Peyer's patch (tissue), 4 donors: ENCODE measurements around the gene RABAC1. TPM values are rescaled to one million over a fixed set of nuclear protein-coding genes. Genes with fewer than 3 reads are reported as not detected.
"Not testable (repeated sequence)": the region's sequence is repeated elsewhere in the genome, so short reads cannot be mapped to it uniquely, and the experiment has no call there.

Experiments used
- DNase-seq, 3 donors: peaks; one replicate each; pipeline ENCODE4 v3.0.0-alpha.2; 2017 to 2019
- H3K27ac ChIP-seq, 4 donors: fragments of 200-600 bp; sonication (generic); one replicate each; pipeline ENCODE4 v1.5.1; 2016 to 2019
- H3K27me3 ChIP-seq, 2 donors: fragments of 200-600 bp; sonication (generic); one replicate each; pipeline ENCODE4 v1.5.1; 2019
- H3K36me3 ChIP-seq, 3 donors: fragments of 200-600 bp; sonication (generic); one replicate each; pipeline ENCODE4 v1.5.1; 2016 to 2019
- H3K4me1 ChIP-seq, 4 donors: fragments of 200-600 bp; sonication (generic); one replicate each; pipeline ENCODE4 v1.5.1; 2016 to 2019
- H3K4me3 ChIP-seq, 4 donors: fragments of 200-600 bp; sonication (generic); 1 replicate in 3 of 4; 2 replicates in 1 of 4; pipeline ENCODE4 v1.5.1; 2016 to 2019; ENCODE audit warnings: mild to moderate bottlenecking in 1 of 4
- H3K9me3 ChIP-seq, 4 donors: fragments of 200-600 bp; sonication (generic); one replicate each; pipeline ENCODE4 v1.5.1; 2016 to 2019; ENCODE audit warnings: mild to moderate bottlenecking in 1 of 4
- CTCF ChIP-seq, 6 experiments: fragments of 450-650 bp in 4 of 6; fragments of 200-600 bp in 2 of 6; sonication (generic) in 1 of 6; IDR thresholded peaks; one replicate each; pipeline ENCODE4 v1.5.1; 2017 to 2019; ENCODE audit warnings: antibody characterized with exemption in 6 of 6, mild to moderate bottlenecking in 3 of 6, moderate library complexity in 1 of 6
- POLR2A ChIP-seq, 2 donors: fragments of 450-650 bp; IDR thresholded peaks; one replicate each; pipeline ENCODE4 v1.5.1; 2017; ENCODE audit warnings: antibody characterized with exemption in 2 of 2, mild to moderate bottlenecking in 2 of 2, moderate library complexity in 2 of 2
- total RNA-seq, 4 donors: library from RNA; depleted of rRNA; stranded (reverse); fragments of >200 nt; gene quantifications; one replicate each; pipeline ENCODE4 v1.1.0, GENCODE V29; 2016

Gene RABAC1
- total RNA-seq, 4 donors from 2014 or later = 81.7 to 146 (median 124) TPM

DNA sequence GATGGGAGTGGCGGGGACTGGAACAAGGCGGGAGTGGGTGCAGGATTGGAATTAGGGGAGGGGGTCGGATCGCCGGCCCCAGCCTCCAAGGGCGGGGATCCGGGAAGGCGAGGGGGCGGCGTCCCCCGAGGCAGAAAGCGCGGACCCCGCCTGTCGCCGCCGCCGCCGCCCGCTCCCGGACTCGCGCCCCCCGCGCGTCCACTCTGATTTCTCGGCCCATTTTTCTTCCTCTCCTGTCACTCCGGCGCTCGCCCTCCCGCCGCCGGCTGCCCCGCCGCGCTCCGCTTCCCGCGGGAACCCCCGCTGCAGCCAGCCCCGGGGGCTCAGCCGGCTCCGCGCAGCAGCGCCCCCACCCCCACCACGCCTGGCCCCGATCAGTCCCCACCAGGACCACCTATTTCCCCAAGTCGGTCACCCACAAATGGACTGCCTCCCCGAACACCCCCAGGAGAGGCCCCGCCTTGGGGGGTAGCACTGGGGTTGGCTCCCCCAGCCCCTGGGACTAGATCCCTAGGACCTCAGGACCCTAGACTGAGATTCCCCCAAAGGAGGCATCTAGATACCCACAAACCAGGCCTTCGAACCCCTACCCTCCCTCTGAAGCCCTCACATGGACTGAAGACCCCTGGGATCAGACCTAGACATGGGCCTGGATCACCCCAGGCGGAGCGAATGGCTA, 18.3 kb downstream of the RABAC1 start:
- Histone ChIP-seq H3K9me3 (no peaks in the 10 kb centered on the region), H3K27ac (peak overlapping the region in 3 of 4 donors; percentile 38 to 77 (median 42)), H3K4me3 (peak overlapping the region; percentile 42 to 62 (median 54)), H3K4me1 (peaks cover 0 to 22% (median 12%) of the 10 kb centered on the region in 4 donors), H3K36me3 (no peaks in the 10 kb centered on the region), H3K27me3 (peaks cover 0 to 18% of the 10 kb centered on the region in 2 donors)
- DNase-seq = no peak
- TF ChIP-seq POLR2A (IDR thresholded peaks at IDR 0.05) (no peak), CTCF (IDR thresholded peaks at IDR 0.05) (no peak)

GRCh38 chr19:41939861-41940730, 19.0 kb downstream of the RABAC1 start:
- H3K4me3 ChIP-seq = peak overlapping the region; percentile 42 to 62 (median 54)
- peaks cover 0 to 26% (median 10%) of the 10 kb centered on the region in 4 donors for H3K4me1 ChIP-seq
- no peaks in the 10 kb centered on the region for H3K36me3 ChIP-seq
- H3K9me3 ChIP-seq = no peaks in the 10 kb centered on the region
- no peak for TF ChIP-seq CTCF (IDR thresholded peaks at IDR 0.05)
- TF ChIP-seq POLR2A (IDR thresholded peaks at IDR 0.05) = no peak
- H3K27ac ChIP-seq = peak overlapping the region; percentile 18 to 77 (median 40)
- peaks cover 0 to 22% of the 10 kb centered on the region in 2 donors for H3K27me3 ChIP-seq
- peak; percentile 49 to 78 (median 66) for DNase-seq

GRCh38 chr19:41939209-41939608, 19.9 kb downstream of the RABAC1 start:
- H3K4me1 ChIP-seq = peaks cover 0 to 26% (median 13%) of the 10 kb centered on the region in 4 donors
- H3K9me3 ChIP-seq, H3K4me3 ChIP-seq, DNase-seq, H3K36me3 ChIP-seq, H3K27ac ChIP-seq: not testable (repeated sequence)
- peaks cover 0 to 22% of the 10 kb centered on the region in 2 donors for H3K27me3 ChIP-seq

DNA sequence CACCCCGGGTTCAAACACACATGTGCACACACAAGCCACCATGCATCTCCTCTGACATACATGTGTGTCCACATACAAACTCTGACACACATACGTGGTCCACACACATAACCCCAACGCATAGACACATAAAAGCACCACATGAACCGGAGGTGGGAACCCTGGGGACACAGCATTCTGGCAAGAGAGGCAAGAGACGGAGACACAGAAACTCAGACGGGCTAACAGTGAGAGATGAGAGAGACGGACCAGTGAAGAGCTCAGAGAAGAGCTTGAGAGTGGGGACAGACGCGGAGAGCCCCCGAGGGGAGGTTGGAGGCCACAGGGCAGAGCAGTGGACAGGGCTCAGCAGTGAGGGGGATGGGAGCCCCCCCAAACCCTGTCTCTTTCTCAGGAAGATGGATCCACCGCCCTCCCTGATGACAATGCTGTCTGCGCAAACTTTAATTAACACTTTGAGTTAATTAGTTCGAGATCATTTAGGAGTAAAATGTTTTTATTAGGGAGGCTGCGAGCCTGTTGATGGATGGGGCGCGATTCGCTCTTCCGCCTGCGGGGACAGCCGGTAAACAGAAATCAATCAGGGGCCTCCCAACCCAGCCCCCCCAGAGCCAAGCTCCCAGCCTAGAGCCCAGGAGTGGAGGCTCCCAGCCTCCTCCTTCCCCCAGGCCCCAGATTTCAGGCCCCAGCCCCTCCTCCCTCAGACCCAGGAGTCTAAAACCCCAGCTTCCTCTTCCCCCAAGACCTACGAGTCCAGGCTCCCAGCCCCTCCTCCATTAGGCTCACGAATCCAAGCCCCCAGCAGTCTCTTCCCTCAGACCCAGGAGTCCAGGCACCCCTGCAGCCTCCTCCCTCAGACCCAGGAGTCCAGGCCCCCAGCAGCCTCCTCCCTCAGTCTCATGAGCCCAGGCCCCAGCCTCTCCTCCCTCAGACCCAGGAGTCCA, 21.3 kb downstream of the RABAC1 start:
- H3K4me1 ChIP-seq = peaks cover 0 to 29% (median 13%) of the 10 kb centered on the region in 4 donors
- no peak for DNase-seq
- peak overlapping the region in 1 of 4 donors; percentile 65 for H3K27ac ChIP-seq
- H3K36me3 ChIP-seq = no peaks in the 10 kb centered on the region
- peaks cover 0 to 22% of the 10 kb centered on the region in 2 donors for H3K27me3 ChIP-seq
- H3K9me3 ChIP-seq = no peaks in the 10 kb centered on the region
- no peak for TF ChIP-seq CTCF (IDR thresholded peaks at IDR 0.05)
- no peak for TF ChIP-seq POLR2A (IDR thresholded peaks at IDR 0.05)
- no peak overlapping the region for H3K4me3 ChIP-seq

- Histone ChIP-seq H3K4me1 (peaks cover 0 to 32% (median 13%) of the 10 kb centered on the region in 4 donors), H3K4me3 (no peak overlapping the region), H3K27ac (peak overlapping the region in 1 of 4 donors; percentile 65), H3K27me3 (peaks cover 0 to 22% of the 10 kb centered on the region in 2 donors), H3K36me3 (no peaks in the 10 kb centered on the region), H3K9me3 (no peaks in the 10 kb centered on the region)
- TF ChIP-seq POLR2A (IDR thresholded peaks at IDR 0.05) = no peak
- no peak for TF ChIP-seq CTCF (IDR thresholded peaks at IDR 0.05)
- no peak for DNase-seq
These were observed 22.2 kb downstream of the RABAC1 start for GRCh38 chr19:41936961-41937360.
